HG02943 (cell line): ENCODE data around the gene SLC6A15.

Experiments
- ATAC-seq: cut with Tn5 transposase; IDR thresholded peaks from one replicate; pipeline ENCODE4 v1.9.1; 2021; ENCODE audit warnings: mild to moderate bottlenecking, low read depth, moderate library complexity; ENCODE audit not compliant: unreplicated experiment

SLC6A15 gene

GRCh38 chr12:84810611-84811010 lies 102.0 kb downstream of the SLC6A15 start:
- no peak for ATAC-seq
